Suprapubic skin (tissue), 4 donors: ENCODE results near the gene PIANP. TPM values are rescaled to one million over a fixed set of nuclear protein-coding genes. Genes with fewer than 3 reads are reported as not detected.

Experiments used
- DNase-seq, 2 donors: peaks; one replicate each; pipeline ENCODE4 v3.0.0-alpha.2; 2019; ENCODE audit warnings: low spot score in 2 of 2
- H3K27ac ChIP-seq: fragments of 200-600 bp; sonication (generic); one replicate; pipeline ENCODE4 v1.5.1; 2019
- H3K27me3 ChIP-seq: fragments of 200-600 bp; sonication (generic); one replicate; pipeline ENCODE4 v1.5.1; 2019
- H3K36me3 ChIP-seq: fragments of 200-600 bp; sonication (generic); one replicate; pipeline ENCODE4 v1.5.1; 2019
- H3K4me1 ChIP-seq: fragments of 200-600 bp; sonication (generic); one replicate; pipeline ENCODE4 v1.5.1; 2019
- H3K4me3 ChIP-seq: fragments of 200-600 bp; sonication (generic); one replicate; pipeline ENCODE4 v1.5.1; 2019; ENCODE audit warnings: mild to moderate bottlenecking
- H3K9me3 ChIP-seq: fragments of 200-600 bp; sonication (generic); one replicate; pipeline ENCODE4 v1.5.1; 2019
- EP300 ChIP-seq: sonication (generic); formaldehyde crosslinking; IDR thresholded peaks from one replicate; pipeline ENCODE4 v1.6.1; 2017; ENCODE audit warnings: antibody characterized with exemption
- POLR2A ChIP-seq, 2 donors: fragments of 450-650 bp; IDR thresholded peaks; one replicate each; pipeline ENCODE4 v1.6.1; 2017; ENCODE audit warnings: antibody characterized with exemption in 2 of 2, mild to moderate bottlenecking in 2 of 2, moderate library complexity in 2 of 2
- POLR2AphosphoS5 ChIP-seq, 3 donors: sonication (generic); formaldehyde crosslinking; IDR thresholded peaks; one replicate each; pipeline ENCODE4 v1.6.1; 2017; ENCODE audit warnings: antibody characterized with exemption in 3 of 3
- WGBS: methylation state at CpG from one replicate; pipeline ENCODE4 v1.1.5; 2018; 5-methylcytosine and 5-hydroxymethylcytosine counted together
- total RNA-seq, 4 donors: library from RNA; depleted of rRNA; stranded (reverse); fragments of >200 nt; gene quantifications; one replicate each; pipeline ENCODE4 v1.1.0, GENCODE V29; 2016
- TF ChIP-seq, protein P1 (sequence below), 2 donors: fragments of 200-600 bp in 1 of 2; fragments of 450-650 bp in 1 of 2; sonication (generic) in 1 of 2; IDR thresholded peaks; one replicate each; pipeline ENCODE4 v1.5.1; 2016 to 2019; ENCODE audit warnings: antibody characterized with exemption in 2 of 2, mild to moderate bottlenecking in 1 of 2, moderate library complexity in 1 of 2

Gene PIANP
- total RNA-seq, 4 donors from 2014 or later = not detected

DNA sequence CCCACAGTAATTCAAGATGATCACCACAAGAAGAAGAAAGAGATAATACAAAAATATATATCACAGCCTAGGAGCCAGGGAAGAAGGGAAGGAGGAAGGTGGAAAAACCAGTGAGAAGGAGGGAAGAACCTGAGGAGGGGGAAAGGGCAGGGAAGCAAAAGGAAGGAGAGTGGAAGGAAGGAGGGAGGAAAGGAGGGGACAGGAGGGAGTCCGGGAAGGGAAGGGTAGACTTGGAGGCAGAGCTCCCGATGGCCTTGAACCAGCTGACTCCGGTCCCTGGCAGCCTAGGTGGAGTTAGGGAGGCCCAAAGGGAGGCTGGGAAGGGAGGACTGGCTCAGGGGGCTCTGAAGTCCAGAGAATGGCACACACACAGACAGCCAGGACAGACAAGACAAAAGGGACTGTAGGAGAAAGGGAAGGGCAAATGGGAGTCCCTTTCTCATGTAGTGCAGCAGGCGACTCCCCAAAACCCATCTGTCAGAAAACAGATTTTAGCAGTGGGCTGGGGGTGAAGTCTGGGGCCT is 6.7 kb downstream of the PIANP start:
- Histone ChIP-seq H3K4me3 (no peak overlapping the region), H3K27ac (no peak overlapping the region), H3K4me1 (peaks cover 12% of the 10 kb centered on the region), H3K27me3 (peaks cover 38% of the 10 kb centered on the region), H3K36me3 (no peaks in the 10 kb centered on the region), H3K9me3 (no peaks in the 10 kb centered on the region)
- 74% methylated on average over 4 of the region's 4 CpGs for WGBS
- DNase-seq = no peak
- TF ChIP-seq EP300 = no peak
- TF ChIP-seq, protein P1, sequence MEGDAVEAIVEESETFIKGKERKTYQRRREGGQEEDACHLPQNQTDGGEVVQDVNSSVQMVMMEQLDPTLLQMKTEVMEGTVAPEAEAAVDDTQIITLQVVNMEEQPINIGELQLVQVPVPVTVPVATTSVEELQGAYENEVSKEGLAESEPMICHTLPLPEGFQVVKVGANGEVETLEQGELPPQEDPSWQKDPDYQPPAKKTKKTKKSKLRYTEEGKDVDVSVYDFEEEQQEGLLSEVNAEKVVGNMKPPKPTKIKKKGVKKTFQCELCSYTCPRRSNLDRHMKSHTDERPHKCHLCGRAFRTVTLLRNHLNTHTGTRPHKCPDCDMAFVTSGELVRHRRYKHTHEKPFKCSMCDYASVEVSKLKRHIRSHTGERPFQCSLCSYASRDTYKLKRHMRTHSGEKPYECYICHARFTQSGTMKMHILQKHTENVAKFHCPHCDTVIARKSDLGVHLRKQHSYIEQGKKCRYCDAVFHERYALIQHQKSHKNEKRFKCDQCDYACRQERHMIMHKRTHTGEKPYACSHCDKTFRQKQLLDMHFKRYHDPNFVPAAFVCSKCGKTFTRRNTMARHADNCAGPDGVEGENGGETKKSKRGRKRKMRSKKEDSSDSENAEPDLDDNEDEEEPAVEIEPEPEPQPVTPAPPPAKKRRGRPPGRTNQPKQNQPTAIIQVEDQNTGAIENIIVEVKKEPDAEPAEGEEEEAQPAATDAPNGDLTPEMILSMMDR (IDR thresholded peaks at IDR 0.05) = no peak
- TF ChIP-seq POLR2A (IDR thresholded peaks at IDR 0.05) = no peak
- no peak for TF ChIP-seq POLR2AphosphoS5 (IDR thresholded peaks at IDR 0.05)

DNA sequence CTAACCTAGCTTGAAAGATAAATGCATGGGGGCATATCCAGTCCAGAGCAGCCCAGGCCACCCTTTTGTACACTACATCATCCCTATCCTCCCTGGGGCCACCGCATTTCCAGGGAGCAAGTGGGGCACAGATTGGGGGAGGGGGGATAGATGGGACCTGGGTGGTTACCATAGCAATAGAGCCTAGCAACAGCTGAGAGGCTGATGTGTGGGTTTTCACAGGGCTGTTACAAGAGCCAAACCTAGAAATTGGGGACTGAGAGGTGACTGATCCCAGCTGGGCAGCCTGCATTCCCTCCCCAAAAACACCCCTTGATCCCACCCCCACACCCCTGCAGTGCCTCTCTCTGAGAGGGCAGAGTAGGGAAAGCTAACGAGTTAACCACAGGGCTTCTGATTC is 7.7 kb downstream of the PIANP start:
- WGBS = 69% methylated on average over 2 of the region's 2 CpGs
- TF ChIP-seq POLR2AphosphoS5 (IDR thresholded peaks at IDR 0.05) (no peak), EP300 (no peak), POLR2A (IDR thresholded peaks at IDR 0.05) (no peak)
- TF ChIP-seq, protein P1 (IDR thresholded peaks at IDR 0.05) = no peak
- Histone ChIP-seq H3K4me1 (peaks cover 20% of the 10 kb centered on the region), H3K36me3 (no peaks in the 10 kb centered on the region), H3K9me3 (no peaks in the 10 kb centered on the region), H3K27me3 (peaks cover 28% of the 10 kb centered on the region), H3K4me3 (no peak overlapping the region), H3K27ac (no peak overlapping the region)
- no peak for DNase-seq

DNA sequence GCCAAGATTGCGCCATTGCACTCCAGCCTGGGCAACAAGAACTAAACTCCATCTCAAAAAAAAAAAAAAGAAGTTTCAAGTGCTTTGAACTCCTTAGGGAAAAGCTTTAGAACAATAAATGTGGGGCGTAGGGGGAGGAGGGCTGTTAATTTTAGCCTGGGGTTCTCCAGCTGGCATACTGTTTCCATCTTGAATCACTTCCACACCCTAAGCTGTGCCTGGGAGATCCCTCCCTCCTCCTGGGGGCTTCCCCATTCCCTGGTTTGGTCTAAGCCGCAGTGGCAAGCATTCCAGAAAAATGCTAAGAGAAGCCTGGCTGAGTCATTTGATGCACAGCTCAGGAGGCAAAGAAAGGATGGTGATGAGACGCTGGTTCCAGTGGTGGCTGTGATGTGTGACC is 9.1 kb downstream of the PIANP start:
- DNase-seq = no peak
- H3K9me3 ChIP-seq = no peaks in the 10 kb centered on the region
- peaks cover 15% of the 10 kb centered on the region for H3K27me3 ChIP-seq
- TF ChIP-seq, protein P1 (IDR thresholded peaks at IDR 0.05) = no peak
- TF ChIP-seq EP300 (no peak), POLR2A (IDR thresholded peaks at IDR 0.05) (no peak), POLR2AphosphoS5 (IDR thresholded peaks at IDR 0.05) (no peak)
- H3K4me1 ChIP-seq = peaks cover 34% of the 10 kb centered on the region
- H3K36me3 ChIP-seq = no peaks in the 10 kb centered on the region
- no peak overlapping the region for H3K27ac ChIP-seq
- H3K4me3 ChIP-seq = no peak overlapping the region
- WGBS = 57% methylated on average over 4 of the region's 4 CpGs

DNA sequence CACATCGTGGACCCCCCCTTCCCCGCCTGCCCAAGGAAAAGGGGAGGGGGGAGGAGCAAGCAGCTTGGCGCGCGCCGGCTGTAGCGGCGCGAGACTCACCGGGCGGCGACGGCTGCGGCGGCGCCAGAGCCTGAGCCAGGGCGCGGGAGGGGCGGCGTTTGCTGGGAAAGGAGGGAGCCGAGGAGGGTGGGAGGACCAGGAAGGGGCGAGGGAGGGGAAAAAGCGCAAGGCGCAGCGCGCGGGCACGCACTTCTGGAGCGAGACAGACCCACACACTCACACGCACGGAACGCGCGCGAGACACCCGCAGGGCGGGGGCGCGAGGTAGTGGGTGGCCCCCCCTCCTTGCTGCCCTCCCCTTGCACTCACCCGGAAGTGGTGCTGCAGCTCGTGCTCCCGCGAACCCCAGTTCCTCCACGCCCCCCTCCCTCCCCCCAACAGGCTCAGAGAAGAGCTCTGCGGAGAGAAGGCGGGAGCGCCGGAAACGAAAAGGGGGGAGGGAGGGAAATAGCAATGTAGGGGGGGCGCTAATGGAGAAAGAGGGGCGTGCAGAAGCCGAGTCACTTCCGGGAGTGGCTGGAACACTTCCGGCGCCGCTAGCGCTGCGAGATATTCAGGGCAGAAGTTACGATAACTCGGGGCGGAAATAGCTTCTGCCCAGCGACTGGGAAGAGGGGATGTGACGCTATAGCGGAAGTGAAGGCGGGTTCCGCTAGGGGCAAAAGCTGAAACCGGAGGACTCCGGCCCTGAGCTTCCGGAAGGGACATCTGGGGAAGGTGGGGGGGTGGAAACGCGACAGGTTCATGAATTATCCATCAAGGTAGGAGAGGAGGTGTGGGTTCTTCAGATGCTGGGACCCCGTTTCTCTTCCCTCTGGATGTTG is 11.4 kb downstream of the PIANP start, which contains the start of gene ZNF384:
Gene ZNF384, minus strand, starts transcription at position 377 of the 884 bp plus-strand sequence. CDS start 9,855 bp downstream, outside the sequence.
- WGBS = 1% methylated on average over 69 of the region's 72 CpGs
- Histone ChIP-seq H3K4me1 (peaks cover 34% of the 10 kb centered on the region), H3K9me3 (no peaks in the 10 kb centered on the region)

More for the DNA sequence above, 11.4 kb downstream of the PIANP start, which contains the start of gene ZNF384:
- TF ChIP-seq, protein P1 (IDR thresholded peaks at IDR 0.05) = peak in 1 of 2 donors; percentile 29
- TF ChIP-seq POLR2A (IDR thresholded peaks at IDR 0.05) = peak; percentile 40 to 50
- TF ChIP-seq POLR2AphosphoS5 (IDR thresholded peaks at IDR 0.05) = peak in 2 of 3 donors; percentile 82 to 83
- TF ChIP-seq EP300 = no peak
- Histone ChIP-seq H3K27me3 (no peaks in the 10 kb centered on the region), H3K36me3 (no peaks in the 10 kb centered on the region), H3K4me3 (peak within 1 kb of the TSS; percentile 84), H3K27ac (peak within 1 kb of the TSS; percentile 95)
- peak; percentile 98 to 99 for DNase-seq
